ENCODE data around the gene WNK4. TPM values are rescaled to one million over a fixed set of nuclear protein-coding genes. Genes with fewer than 3 reads are reported as not detected.

WNK4 gene
- total RNA-seq = 0.29 and 0.33 TPM in 2 replicates

DNA sequence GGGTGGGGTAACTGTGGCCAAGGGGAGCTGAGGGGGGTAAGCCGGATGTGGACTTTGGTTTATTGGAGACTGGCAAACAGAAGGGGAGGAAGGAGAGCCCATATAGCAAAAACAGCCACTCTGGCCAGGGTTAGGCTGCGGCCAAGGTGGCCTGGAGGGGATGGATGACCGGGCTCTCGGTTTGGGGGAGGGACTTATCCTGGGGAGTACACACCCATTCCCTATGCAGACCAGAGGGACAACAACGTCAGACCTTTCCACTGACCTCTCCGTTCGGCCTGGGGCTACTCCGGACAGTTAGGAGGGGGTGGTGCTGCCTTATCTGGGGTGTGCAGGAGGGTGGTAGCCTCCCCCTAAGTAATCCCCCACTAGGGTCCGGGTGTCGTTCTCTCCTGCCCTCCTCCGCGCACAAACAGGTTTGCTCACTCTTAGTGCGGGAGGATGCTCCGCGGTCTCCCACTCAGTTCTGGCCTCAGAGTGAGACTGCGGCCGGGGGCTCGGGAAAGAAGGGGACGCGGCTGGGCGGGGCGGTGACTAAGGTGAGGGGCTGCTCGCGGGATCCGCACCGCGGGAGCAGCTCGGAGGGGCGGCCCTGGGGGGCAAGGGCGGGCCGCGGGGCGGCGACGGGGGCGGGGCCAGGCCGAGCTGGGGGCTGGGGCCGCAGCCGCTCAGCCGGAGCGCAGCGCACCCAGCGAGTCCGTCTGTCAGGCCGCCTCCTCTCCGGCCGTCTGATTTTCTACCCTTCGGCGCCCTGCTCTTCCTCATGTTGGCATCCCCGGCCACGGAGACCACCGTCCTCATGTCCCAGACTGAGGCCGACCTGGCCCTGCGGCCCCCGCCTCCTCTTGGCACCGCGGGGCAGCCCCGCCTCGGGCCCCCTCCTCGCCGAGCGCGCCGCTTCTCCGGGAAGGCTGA, at the start of gene WNK4:
Gene WNK4, plus strand, starts transcription at position 675 of the 915 bp plus-strand sequence. Its CDS starts 89 bp downstream, at position 764.

DNA sequence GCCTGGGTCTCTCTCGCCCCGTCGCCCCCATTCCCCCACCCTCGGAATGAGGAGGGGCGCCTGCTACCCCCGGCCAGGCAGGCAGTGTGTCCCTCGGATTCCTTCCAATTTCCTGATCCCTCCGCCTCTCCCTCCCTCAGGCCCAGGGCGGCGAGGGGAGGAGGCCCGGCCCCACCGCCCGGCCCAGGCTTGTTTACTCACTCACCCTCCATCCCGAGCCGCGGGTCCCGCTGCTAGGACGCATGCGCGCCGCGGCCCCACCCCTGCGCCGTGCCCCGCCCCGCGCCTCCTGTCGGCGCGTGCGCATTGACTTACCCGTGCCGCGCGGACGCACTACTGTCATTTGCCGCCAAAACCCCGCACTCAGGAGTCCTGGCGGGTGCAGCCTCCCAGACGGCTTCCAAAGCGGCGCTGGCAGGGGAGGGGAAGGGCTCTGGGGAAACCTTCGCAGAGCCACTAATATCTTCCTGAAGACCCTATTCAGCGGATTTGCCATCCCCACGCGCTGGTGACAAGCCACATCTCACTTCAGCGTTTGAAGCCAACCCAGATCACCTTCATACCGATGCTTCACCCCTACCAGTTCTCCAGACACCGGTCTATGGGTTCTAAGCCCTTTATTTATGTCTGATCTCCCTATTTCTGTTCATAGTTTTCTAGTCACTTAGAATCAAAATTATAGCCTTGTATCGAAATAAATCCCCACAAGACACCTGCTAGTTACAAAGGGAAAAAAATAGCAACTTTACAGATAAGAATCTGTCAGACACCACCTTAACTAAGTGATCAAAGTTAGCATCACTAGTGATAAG, 35.4 kb upstream of the WNK4 start, which contains the start of gene EZH1:
Gene EZH1, minus strand, starts transcription at position 235 of the 812 bp plus-strand sequence. CDS start 16,099 bp downstream, outside the sequence.

DNA sequence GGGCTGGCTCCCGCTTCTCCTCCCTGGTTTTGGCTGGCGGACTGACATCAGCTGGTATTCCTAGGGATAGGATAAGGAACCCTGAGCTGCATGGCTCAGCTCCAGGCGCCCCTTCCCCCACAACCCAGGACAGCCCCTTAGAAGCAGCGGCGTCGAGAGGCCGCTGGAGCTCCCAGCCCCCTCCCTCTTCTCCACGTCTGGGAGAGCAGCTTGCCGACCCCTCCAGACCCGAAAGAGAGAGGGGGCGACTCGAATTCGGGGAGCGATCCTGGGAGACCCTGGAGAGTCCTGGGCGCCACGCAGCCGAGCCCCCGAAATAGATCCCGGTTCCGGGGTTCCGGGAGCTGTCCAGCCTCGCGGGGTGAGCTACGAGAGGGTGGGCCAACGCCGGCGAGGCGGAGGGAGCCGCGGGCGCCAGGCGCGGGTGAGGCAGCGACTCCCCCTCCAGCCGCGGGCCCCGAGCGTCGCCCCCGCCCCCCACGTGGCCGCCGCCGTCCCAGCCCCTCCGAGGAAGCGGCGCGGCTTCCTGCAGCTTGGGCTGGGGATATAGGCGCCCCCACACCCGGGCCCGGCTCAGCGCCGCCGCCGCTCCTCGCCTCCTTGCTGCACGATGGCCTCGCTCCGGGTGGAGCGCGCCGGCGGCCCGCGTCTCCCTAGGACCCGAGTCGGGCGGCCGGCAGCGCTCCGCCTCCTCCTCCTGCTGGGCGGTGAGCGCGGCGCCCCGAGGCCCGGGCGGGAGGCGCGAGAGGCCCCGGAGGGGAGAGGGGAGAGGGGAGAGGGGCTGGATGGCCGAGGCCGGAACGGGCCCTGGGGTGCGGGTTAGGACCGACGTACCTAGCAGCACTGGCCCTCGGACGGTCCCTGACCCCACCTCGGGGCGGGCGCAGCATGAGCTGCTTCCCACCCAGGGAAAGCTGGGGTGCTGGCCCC, 19.5 kb upstream of the WNK4 start, which contains the start of gene RAMP2:
Gene RAMP2, plus strand, starts transcription at position 576 of the 930 bp plus-strand sequence. Its CDS starts 35 bp downstream, at position 611.

DNA sequence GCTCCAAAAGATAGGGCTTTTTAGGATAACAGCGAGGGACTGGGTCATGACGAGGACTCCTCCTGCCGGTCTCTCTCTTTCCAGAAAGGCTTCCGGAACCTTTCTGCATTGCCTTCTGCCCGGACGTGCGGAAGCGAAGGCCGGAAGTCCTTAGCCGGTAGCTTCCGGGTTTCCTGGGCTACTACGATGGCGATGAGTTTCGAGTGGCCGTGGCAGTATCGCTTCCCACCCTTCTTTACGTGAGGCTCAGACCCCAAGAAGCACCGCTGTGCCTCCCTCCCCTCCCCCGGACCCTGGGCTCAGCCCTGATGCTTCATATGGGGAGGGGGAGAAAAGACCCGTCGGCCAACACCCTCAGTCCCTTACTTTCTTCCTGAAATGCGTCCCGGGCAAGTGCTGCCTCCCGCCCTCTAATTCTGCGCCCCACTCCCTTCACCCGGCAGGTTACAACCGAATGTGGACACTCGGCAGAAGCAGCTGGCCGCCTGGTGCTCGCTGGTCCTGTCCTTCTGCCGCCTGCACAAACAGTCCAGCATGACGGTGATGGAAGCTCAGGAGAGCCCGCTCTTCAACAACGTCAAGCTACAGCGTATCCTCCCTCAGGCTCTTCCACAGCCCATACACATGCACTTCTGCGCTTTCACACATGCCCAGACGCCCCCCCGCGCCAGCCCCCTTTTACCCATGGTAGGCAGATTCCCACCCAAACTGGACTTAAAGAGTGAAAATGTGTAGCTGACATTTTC, 6.9 kb upstream of the WNK4 start, which contains the start of gene VPS25:
Gene VPS25, plus strand, starts transcription at position 160 of the 746 bp plus-strand sequence. Its CDS starts 27 bp downstream, at position 187.

DNA sequence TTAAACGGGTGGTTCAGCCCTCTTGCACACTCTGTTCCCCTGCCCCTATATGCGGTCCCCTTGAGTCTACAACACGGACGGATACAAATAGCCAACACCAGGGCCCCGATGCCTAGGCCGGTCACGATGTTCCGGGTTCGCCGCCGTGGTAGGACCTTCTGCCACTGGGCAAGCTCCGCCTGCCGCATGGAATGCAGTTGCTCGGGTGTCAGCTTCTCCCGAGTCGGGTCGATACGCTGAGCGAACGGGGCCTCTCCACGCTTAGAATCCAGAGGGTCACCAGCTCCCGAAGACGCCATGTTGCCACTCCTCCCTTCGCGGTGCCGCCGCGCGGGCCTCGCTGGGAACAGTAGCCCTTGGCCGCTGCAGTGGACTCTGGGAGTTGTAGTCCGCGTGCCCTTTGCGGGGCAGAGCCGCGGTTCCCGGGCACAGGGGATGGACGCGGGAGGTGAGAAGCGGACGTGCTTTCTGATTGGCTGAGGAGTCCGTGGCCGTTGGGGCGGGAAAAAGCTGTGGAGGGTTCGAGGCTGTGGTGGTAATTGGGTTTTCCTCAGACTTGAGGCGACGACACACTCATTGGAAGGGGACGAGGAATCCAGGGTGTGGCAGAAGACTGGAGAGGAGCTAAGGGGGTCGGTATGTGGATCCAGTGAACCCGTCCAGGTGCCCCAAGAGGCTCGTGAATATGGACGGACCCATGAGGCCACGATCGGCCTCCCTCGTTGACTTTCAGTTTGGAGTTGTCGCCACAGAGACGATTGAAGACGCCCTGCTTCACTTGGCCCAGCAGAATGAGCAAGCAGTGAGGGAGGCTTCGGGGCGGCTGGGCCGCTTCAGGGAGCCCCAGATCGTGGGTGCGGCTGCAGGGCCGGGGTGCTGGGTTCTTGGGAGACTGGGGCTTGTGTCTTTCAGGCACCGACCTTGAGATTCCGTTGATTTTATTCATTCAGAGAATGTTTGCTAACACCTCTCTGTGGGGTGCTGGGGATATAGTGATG, 18.3 kb downstream of the WNK4 start, which contains the start of the genes CNTD1 and COA3:
Gene CNTD1, plus strand, starts transcription at position 479 of the 998 bp plus-strand sequence. Its CDS starts 207 bp downstream, at position 686.
Gene COA3, minus strand, starts transcription at position 322 of the 998 bp plus-strand sequence. Its CDS starts 23 bp downstream, at position 299.

DNA sequence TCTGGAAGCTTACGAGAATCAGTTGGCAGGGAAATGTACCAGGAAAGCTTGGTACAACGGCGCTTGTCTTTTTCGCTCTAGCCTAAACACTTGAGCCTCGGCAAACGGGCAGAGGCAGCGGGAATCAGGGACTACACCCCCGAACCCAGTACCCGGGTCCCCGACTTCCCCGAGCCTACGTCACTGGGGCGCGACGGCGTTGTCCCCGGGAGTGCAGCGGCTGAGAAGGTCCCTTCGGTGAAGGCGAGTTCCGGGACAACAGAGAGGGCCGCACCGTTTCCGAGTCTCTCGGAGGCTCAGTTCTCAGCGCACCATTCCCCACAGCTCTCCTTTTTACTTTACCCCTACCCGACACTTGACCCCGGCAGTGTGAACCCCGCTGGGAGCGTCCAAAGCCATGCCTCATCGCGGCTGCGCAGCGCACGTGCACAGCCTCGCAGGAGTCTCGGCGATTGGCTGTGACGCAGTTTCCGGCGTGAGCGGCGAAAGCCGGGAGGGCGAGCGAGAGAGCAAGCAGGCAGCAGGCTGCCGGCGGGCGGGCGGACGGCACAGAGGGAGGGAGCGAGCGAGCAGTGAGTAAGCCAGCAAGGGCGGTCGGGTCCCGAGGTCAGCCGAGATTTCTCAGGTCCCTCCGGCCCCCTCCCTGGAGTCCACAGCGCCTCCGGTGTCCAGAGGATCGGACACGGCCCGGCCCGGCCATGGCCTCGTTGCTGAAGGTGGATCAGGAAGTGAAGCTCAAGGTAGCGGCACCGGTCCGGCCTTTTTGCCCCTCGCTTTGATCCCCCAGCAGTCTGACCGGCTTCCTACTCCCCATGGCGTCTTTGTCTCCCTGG, 52.7 kb downstream of the WNK4 start, which contains the start of gene PSME3:
Gene PSME3, plus strand, starts transcription at position 464 of the 833 bp plus-strand sequence. Its CDS starts 235 bp downstream, at position 699.

DNA sequence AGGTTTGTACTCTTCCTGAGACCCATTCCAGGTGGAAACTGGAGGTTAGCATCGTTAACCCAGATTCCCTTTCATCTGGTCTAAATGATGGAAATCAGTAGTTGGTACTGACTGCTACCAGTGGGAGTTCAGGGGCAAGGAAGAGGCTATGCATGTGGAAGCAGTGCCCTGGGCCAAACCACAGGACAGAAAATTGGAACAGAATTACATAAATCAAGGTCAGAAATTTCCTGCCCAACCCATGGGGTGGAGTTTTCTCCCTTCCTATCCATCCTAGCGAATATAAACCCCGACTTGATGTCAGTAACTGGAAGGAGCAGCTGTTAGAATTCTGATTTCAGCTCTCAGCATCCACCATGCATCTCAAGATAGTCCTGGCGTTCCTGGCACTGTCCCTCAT, 63.9 kb downstream of the WNK4 start, which contains the start of gene AOC2:
Gene AOC2, plus strand, starts transcription at position 310 of the 400 bp plus-strand sequence. Its CDS starts 47 bp downstream, at position 357.

Other genes starting within 250 kb of the WNK4 start
- gene NAGLU, start 244.4 kb upstream of the WNK4 start, total RNA-seq = 60.9 and 61.7 TPM in 2 replicates
- gene HSD17B1, start 227.7 kb upstream of the WNK4 start, total RNA-seq = 1.5 and 1.8 TPM in 2 replicates
- 18.5 and 25.1 TPM in 2 replicates for gene COASY, start 218.5 kb upstream of the WNK4 start, total RNA-seq
- 32.9 and 36.7 TPM in 2 replicates for gene MLX, start 213.5 kb upstream of the WNK4 start, total RNA-seq
- 3.1 and 5.5 TPM in 2 replicates for gene PSMC3IP, start 202.9 kb upstream of the WNK4 start, total RNA-seq
- gene RETREG3, start 171.2 kb upstream of the WNK4 start, total RNA-seq = 50.0 and 76.7 TPM in 2 replicates
- gene TUBG1, start 170.9 kb upstream of the WNK4 start, total RNA-seq = 28.5 and 31.8 TPM in 2 replicates
- gene TUBG2, start 121.3 kb upstream of the WNK4 start, total RNA-seq = 12.2 and 12.7 TPM in 2 replicates
- 22.3 and 28.7 TPM in 2 replicates for gene PLEKHH3, start 103.6 kb upstream of the WNK4 start, total RNA-seq
- gene CCR10, start 98.8 kb upstream of the WNK4 start, total RNA-seq = 6.3 and 6.4 TPM in 2 replicates
- 43.6 and 45.0 TPM in 2 replicates for gene CNTNAP1, start 98.1 kb upstream of the WNK4 start, total RNA-seq
- 25.6 and 28.1 TPM in 2 replicates for gene EZH1, start 35.6 kb upstream of the WNK4 start, total RNA-seq
- gene RAMP2, start 19.4 kb upstream of the WNK4 start, total RNA-seq = not detected in 2 replicates
- 53.6 and 67.3 TPM in 2 replicates for gene VPS25, start 7.2 kb upstream of the WNK4 start, total RNA-seq
- gene COA3, start 18.1 kb downstream of the WNK4 start, total RNA-seq = 70.1 and 80.4 TPM in 2 replicates
- 0.66 TPM in 1 of 2 replicates, not detected in the other for gene CNTD1, start 18.3 kb downstream of the WNK4 start, total RNA-seq
- gene BECN1, start 43.7 kb downstream of the WNK4 start, total RNA-seq = 101 and 155 TPM in 2 replicates
- 76.6 and 82.2 TPM in 2 replicates for gene PSME3, start 52.8 kb downstream of the WNK4 start, total RNA-seq
- 0.29 and 0.99 TPM in 2 replicates for gene AOC2, start 64.0 kb downstream of the WNK4 start, total RNA-seq
- 1.3 and 1.5 TPM in 2 replicates for gene AOC3, start 70.6 kb downstream of the WNK4 start, total RNA-seq
- not detected in 2 replicates for gene G6PC1, start 120.2 kb downstream of the WNK4 start, total RNA-seq
- gene AARSD1, start 183.8 kb downstream of the WNK4 start, total RNA-seq = 25.5 and 28.1 TPM in 2 replicates
- 1.2 TPM in 1 of 2 replicates, not detected in the other for gene PTGES3L, start 199.5 kb downstream of the WNK4 start, total RNA-seq
- gene RUNDC1, start 200.0 kb downstream of the WNK4 start, total RNA-seq = 6.8 and 9.6 TPM in 2 replicates
- gene RPL27, start 217.8 kb downstream of the WNK4 start, total RNA-seq = 1,021 and 1,034 TPM in 2 replicates
- gene IFI35, start 226.2 kb downstream of the WNK4 start, total RNA-seq = 43.1 and 51.9 TPM in 2 replicates
- gene VAT1, start 241.8 kb downstream of the WNK4 start, total RNA-seq = 376 and 655 TPM in 2 replicates
- 0.29 and 0.66 TPM in 2 replicates for gene RND2, start 244.6 kb downstream of the WNK4 start, total RNA-seq

Measured in smooth muscle cell of trachea (primary cell).